HG02884 (cell line): ENCODE results near the gene SEPTIN3.

ENCODE experiments used
- ATAC-seq: cut with Tn5 transposase; IDR thresholded peaks from one replicate; pipeline ENCODE4 v1.9.1; 2021; ENCODE audit warnings: mild to moderate bottlenecking, moderate library complexity; ENCODE audit not compliant: unreplicated experiment

The SEPTIN3 gene

DNA sequence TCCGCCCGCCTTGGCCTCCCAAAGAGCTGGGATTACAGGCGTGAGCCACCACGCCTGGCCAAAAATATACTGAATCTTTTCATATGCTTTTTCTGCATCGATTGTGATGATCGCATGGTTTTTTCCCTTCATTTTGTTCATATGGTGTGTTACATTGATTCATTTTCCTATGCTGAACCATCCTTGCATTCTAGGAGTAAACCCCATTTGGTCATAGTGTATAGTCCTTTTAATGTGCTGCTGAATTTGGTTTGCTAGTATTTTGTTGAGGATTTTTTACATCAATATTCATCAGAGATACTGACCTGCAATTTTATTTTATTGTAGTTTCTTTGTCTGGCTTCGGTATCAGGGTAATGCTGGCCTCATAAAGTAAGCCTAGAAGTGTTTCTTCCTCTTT lies 41.5 kb downstream of the SEPTIN3 start:
- ATAC-seq = no peak

GRCh38 chr22:42013385-42013784 lies 44.1 kb downstream of the SEPTIN3 start:
- ATAC-seq = no peak

DNA sequence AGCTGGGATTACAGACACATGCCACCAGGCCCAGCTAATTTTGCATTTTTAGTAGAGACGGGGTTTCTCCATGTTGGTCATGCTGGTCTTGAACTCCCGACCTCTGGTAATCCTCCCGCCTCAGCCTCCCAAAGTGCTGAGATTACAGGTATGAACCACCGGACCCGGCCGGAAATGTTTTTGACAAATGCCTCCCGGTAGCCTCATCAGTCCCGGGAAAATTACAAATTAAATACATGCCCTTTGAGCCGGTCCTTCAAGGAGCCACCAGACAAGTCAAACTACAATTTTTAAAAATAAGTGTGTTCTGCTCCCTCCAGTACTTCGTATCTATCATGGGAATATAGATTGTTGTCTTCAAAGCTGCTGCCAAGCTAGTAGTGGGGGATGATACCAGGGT lies 46.9 kb downstream of the SEPTIN3 start:
- no peak for ATAC-seq

DNA sequence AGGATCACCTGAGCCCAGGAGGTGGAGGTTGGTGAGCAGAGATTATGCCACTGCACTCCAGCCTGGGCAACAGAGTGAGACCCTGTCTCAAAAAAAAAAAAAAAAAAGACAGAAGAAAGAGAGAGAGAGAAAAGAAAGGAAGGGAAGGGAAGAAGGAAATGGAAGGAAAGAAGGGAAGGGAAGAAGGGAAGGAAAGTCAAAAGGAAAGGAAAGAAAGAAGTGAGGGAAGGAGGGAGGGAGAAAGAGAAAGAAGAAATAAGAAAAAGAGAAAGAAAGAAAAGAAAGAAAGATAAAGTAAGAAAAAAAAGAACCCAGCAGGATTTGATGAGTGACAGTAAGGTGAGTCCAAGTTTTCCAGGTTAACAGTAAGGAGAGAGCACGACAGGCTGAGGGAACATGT lies 49.0 kb downstream of the SEPTIN3 start:
- no peak for ATAC-seq
